GM12875 (cell line): ENCODE data around the gene TMEM8B.
A peak's percentile ranks its signal among the peaks of the same experiment; 100 is the strongest.

Source experiments
- H3K4me3 ChIP-seq: one replicate; pipeline ENCODE4 v1.5.1; 2011; ENCODE audit warnings: low read depth, low read length, control low read depth
- TF ChIP-seq, protein P1 (sequence below): IDR thresholded peaks from 2 replicates; pipeline ENCODE4 v1.5.1; 2011; ENCODE audit warnings: low read depth, mild to moderate bottlenecking, control low read depth, inconsistent platforms, low read length, moderate library complexity, borderline replicate concordance; ENCODE audit not compliant: insufficient read depth

TMEM8B gene

GRCh38 chr9:35867538-35867937, 38.5 kb downstream of the TMEM8B start:
- TF ChIP-seq, protein P1, sequence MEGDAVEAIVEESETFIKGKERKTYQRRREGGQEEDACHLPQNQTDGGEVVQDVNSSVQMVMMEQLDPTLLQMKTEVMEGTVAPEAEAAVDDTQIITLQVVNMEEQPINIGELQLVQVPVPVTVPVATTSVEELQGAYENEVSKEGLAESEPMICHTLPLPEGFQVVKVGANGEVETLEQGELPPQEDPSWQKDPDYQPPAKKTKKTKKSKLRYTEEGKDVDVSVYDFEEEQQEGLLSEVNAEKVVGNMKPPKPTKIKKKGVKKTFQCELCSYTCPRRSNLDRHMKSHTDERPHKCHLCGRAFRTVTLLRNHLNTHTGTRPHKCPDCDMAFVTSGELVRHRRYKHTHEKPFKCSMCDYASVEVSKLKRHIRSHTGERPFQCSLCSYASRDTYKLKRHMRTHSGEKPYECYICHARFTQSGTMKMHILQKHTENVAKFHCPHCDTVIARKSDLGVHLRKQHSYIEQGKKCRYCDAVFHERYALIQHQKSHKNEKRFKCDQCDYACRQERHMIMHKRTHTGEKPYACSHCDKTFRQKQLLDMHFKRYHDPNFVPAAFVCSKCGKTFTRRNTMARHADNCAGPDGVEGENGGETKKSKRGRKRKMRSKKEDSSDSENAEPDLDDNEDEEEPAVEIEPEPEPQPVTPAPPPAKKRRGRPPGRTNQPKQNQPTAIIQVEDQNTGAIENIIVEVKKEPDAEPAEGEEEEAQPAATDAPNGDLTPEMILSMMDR, result no peak
- no peak overlapping the region for H3K4me3 ChIP-seq

- TF ChIP-seq, protein P1, result no peak
Measured at GRCh38 chr9:35868933-35869332, 39.9 kb downstream of the TMEM8B start.

GRCh38 chr9:35869621-35870216, 40.7 kb downstream of the TMEM8B start:
- H3K4me3 ChIP-seq, result no peak overlapping the region
- TF ChIP-seq, protein P1, result no peak

More at GRCh38 chr9:35868933-35869332, 39.9 kb downstream of the TMEM8B start:
- no peak overlapping the region for H3K4me3 ChIP-seq

DNA sequence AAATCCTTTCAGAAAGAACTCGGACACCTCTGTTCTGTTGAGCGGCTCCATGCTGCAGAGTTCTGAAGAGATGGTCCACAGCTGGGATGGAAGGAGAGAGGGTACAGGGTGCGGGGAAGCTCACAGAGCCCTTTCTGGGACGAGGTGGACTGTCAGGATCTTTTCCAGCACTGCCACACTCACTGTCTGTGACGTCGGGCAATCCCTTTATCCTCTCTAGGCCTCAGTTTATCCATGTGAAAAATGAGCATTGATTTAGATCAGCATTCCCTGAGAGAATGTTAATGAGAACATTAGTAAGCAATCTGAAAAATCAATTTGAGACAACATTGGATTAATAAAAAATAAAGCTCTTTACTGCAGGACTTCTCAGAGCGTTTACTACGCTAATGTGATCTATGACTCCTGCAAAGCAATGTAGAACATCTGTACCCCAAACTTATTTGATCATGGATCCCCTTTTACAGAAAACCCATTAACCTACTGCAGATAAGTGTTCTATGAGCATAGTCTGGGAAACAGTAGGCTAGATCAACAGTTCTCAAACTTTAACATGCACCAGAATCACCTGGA, 41.4 kb downstream of the TMEM8B start, which contains the start of gene OR13J1:
TSS of gene OR13J1 (minus strand) at position 51 of the 573 bp plus-strand sequence. CDS start at position 51, 0 bp downstream.
- no peak within 1 kb of the TSS for H3K4me3 ChIP-seq
- TF ChIP-seq, protein P1, result no peak

DNA sequence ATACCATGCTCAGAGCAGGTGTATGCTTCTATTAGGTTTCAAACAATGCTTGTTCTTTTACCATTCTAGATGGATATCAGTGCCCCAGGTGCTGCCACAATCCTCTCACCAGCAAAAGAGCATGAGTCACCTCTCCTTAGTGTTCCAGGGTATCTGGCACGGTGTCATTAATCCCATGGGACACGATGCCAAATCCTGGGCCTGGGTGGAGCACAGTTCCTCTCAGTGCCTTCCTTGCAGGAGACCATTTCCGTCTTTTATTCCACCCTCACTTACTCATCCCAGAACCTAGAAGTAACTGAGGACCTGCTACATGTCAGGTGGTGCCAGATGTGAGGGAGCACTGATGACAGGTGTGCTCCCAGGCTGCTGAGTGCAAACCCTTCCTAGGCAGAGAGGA, 42.5 kb downstream of the TMEM8B start:
- TF ChIP-seq, protein P1, result no peak
- no peak overlapping the region for H3K4me3 ChIP-seq

DNA sequence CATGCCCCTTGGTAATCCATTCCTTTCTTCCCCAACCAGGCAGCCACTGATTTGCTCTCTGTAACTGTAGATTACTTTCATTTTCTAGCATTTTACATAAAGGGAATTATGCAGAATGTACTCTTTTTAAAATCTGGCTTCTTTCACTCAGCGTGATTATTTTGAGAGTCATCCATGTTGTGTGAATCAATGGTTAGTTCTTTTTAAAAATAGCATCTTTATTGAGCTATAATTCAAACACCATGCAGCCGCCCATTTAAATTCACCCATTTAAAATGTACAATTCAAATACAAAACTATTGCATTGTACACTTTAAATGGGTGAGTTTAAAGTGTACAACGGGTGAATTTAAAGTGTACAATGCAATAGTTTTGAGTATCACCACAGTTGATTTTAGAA, 43.5 kb downstream of the TMEM8B start:
- TF ChIP-seq, protein P1, result no peak
- no peak overlapping the region for H3K4me3 ChIP-seq

- TF ChIP-seq, protein P1, result peak; percentile 85
- no peak overlapping the region for H3K4me3 ChIP-seq
Measured at GRCh38 chr9:35882263-35882848, 53.3 kb downstream of the TMEM8B start.
